Mesenchymal stem cell (in vitro differentiated cells and primary cell): ENCODE measurements around the gene HSPA12A.

Source experiments
- DNase-seq: peaks from one replicate; pipeline ENCODE4 v3.0.0-alpha.2; 2013
- H2AFZ ChIP-seq: one replicate; pipeline ENCODE4 v1.6.1; 2013; ENCODE audit warnings: low read depth, mild to moderate bottlenecking, control low read depth, inconsistent platforms, low read length, moderate library complexity
- H2AK5ac ChIP-seq: 2 replicates; pipeline ENCODE4 v1.6.1; 2013; ENCODE audit warnings: low read length, moderate library complexity, mild to moderate bottlenecking, inconsistent platforms; ENCODE audit not compliant: severe bottlenecking
- H2BK120ac ChIP-seq: one replicate; pipeline ENCODE4 v1.6.1; 2013; ENCODE audit warnings: low read depth, mild to moderate bottlenecking, inconsistent platforms, low read length, moderate library complexity
- H2BK12ac ChIP-seq, 2 experiments: one replicate each; pipeline ENCODE4 v1.6.1; 2013; ENCODE audit warnings: inconsistent platforms in 2 of 2, low read length in 2 of 2, mild to moderate bottlenecking in 2 of 2, moderate library complexity in 2 of 2, control low read depth in 1 of 2
- H2BK15ac ChIP-seq: one replicate; pipeline ENCODE4 v1.6.1; 2013; ENCODE audit warnings: mild to moderate bottlenecking, low read depth, inconsistent platforms; ENCODE audit not compliant: poor library complexity, severe bottlenecking
- H2BK5ac ChIP-seq: 2 replicates; pipeline ENCODE4 v1.6.1; 2013; ENCODE audit warnings: low read depth, mild to moderate bottlenecking, low read length, control low read depth, inconsistent platforms; ENCODE audit not compliant: poor library complexity, severe bottlenecking
- H3K14ac ChIP-seq, 2 experiments: one replicate each; pipeline ENCODE4 v1.6.1; 2013; ENCODE audit warnings: inconsistent platforms in 2 of 2, low read length in 2 of 2, control low read depth in 1 of 2, mild to moderate bottlenecking in 1 of 2, moderate library complexity in 1 of 2
- H3K18ac ChIP-seq, 2 experiments: one replicate each; pipeline ENCODE4 v1.6.1; 2013; ENCODE audit warnings: inconsistent platforms in 2 of 2, low read length in 2 of 2, control low read depth in 1 of 2, low read depth in 1 of 2, mild to moderate bottlenecking in 1 of 2
- H3K23ac ChIP-seq, 2 experiments: one replicate each; pipeline ENCODE4 v1.6.1; 2013; ENCODE audit warnings: inconsistent platforms in 2 of 2, low read length in 2 of 2, mild to moderate bottlenecking in 2 of 2, moderate library complexity in 2 of 2, control low read depth in 1 of 2
- H3K27ac ChIP-seq: 2 replicates; pipeline ENCODE4 v1.5.1; 2013; ENCODE audit warnings: mild to moderate bottlenecking, moderate library complexity, low read length, control low read depth, inconsistent platforms; ENCODE audit not compliant: poor library complexity, severe bottlenecking
- H3K27me3 ChIP-seq, 2 experiments: 2 replicates each; pipeline versions ENCODE4 v1.6.1 to v1.7.0; 2013; ENCODE audit warnings: low read length in 2 of 2, mild to moderate bottlenecking in 2 of 2, moderate library complexity in 2 of 2, control low read depth in 1 of 2, inconsistent platforms in 1 of 2; ENCODE audit not compliant: control insufficient read depth in 1 of 2, insufficient read depth in 1 of 2
- H3K36me3 ChIP-seq, 2 experiments: 2 replicates each; pipeline versions ENCODE4 v1.6.1 to v1.7.0; 2013; ENCODE audit warnings: low read length in 2 of 2, control low read depth in 1 of 2, inconsistent platforms in 1 of 2, low read depth in 1 of 2, mild to moderate bottlenecking in 1 of 2; ENCODE audit not compliant: insufficient read depth in 2 of 2, control insufficient read depth in 1 of 2
- H3K4ac ChIP-seq, 2 experiments: one replicate each; pipeline ENCODE4 v1.6.1; 2013; ENCODE audit warnings: inconsistent platforms in 2 of 2, low read length in 2 of 2, mild to moderate bottlenecking in 2 of 2, moderate library complexity in 2 of 2, control low read depth in 1 of 2, low read depth in 1 of 2
- H3K4me1 ChIP-seq: 2 replicates; pipeline ENCODE4 v1.6.1; 2013; ENCODE audit warnings: low read depth, low read length, control low read depth; ENCODE audit not compliant: control insufficient read depth, insufficient read depth
- H3K4me2 ChIP-seq: 2 replicates; pipeline ENCODE4 v1.6.1; 2013; ENCODE audit warnings: low read length, mild to moderate bottlenecking, inconsistent platforms; ENCODE audit not compliant: poor library complexity, severe bottlenecking
- H3K4me3 ChIP-seq, 2 experiments: 2 replicates each; pipeline versions ENCODE4 v1.5.1 to v1.7.0; 2013; ENCODE audit warnings: low read length in 2 of 2, mild to moderate bottlenecking in 2 of 2, control low read depth in 1 of 2, low read depth in 1 of 2; ENCODE audit not compliant: insufficient read depth in 1 of 2
- H3K79me1 ChIP-seq: replicated peaks from 2 replicates; pipeline ENCODE4 v1.6.1; 2013; ENCODE audit warnings: mild to moderate bottlenecking, control low read depth, low read length, inconsistent platforms; ENCODE audit not compliant: poor library complexity, severe bottlenecking
- H3K9ac ChIP-seq: 2 replicates; pipeline ENCODE4 v1.7.0; 2013; ENCODE audit warnings: mild to moderate bottlenecking, low read length, moderate library complexity
- H3K9me3 ChIP-seq: 2 replicates; pipeline ENCODE4 v1.7.0; 2013; ENCODE audit warnings: mild to moderate bottlenecking, low read length; ENCODE audit not compliant: control insufficient read depth
- H4K8ac ChIP-seq: one replicate; pipeline ENCODE4 v1.6.1; 2013; ENCODE audit warnings: inconsistent platforms, mild to moderate bottlenecking, low read length, moderate library complexity
- H4K91ac ChIP-seq: one replicate; pipeline ENCODE4 v1.6.1; 2013; ENCODE audit warnings: mild to moderate bottlenecking, low read length, inconsistent platforms
- WGBS: methylation state at CpG from one replicate; pipeline ENCODE4 v1.1.7; 2013; ENCODE audit warnings: mixed read lengths; 5-methylcytosine and 5-hydroxymethylcytosine counted together

Gene HSPA12A

GRCh38 chr10:116740971-116741370, 1.4 kb downstream of the HSPA12A start:
- H3K27me3 ChIP-seq: no peaks in the 10 kb centered on the region
- H4K8ac ChIP-seq: no peak overlapping the region
- peak overlapping the region; percentile 82 to 98 for H3K4me3 ChIP-seq
- H3K27ac ChIP-seq: peak overlapping the region; percentile 62
- H3K4me2 ChIP-seq: peak overlapping the region; percentile 42
- H3K4ac ChIP-seq: no peak overlapping the region
- peaks cover 11% of the 10 kb centered on the region for H3K79me1 ChIP-seq
- no peak overlapping the region for H2BK15ac ChIP-seq
- H3K36me3 ChIP-seq: peaks cover 0 to 13% of the 10 kb centered on the region in 2 experiments
- H3K18ac ChIP-seq: no peak overlapping the region
- H3K4me1 ChIP-seq: peaks cover 36% of the 10 kb centered on the region
- no peak overlapping the region for H3K14ac ChIP-seq
- H2AK5ac ChIP-seq: no peak overlapping the region
- H4K91ac ChIP-seq: no peak overlapping the region
- DNase-seq: no peak
- H2BK120ac ChIP-seq: no peak overlapping the region
- H3K23ac ChIP-seq: no peak overlapping the region
- no peak overlapping the region for H2BK12ac ChIP-seq
- peak overlapping the region; percentile 76 for H3K9ac ChIP-seq
- WGBS: 24% methylated on average over 10 of the region's 13 CpGs
- H3K9me3 ChIP-seq: no peaks in the 10 kb centered on the region
- no peak overlapping the region for H2BK5ac ChIP-seq
- H2AFZ ChIP-seq: no peak overlapping the region

- peaks cover 9% of the 10 kb centered on the region for H3K79me1 ChIP-seq
- H2AK5ac ChIP-seq: no peak overlapping the region
- no peaks in the 10 kb centered on the region for H3K9me3 ChIP-seq
- H3K27ac ChIP-seq: no peak overlapping the region
- H3K4me3 ChIP-seq: no peak overlapping the region
- H3K18ac ChIP-seq: no peak overlapping the region
- no peak overlapping the region for H2BK12ac ChIP-seq
- H3K23ac ChIP-seq: no peak overlapping the region
- no peak overlapping the region for H2BK5ac ChIP-seq
- H3K4me1 ChIP-seq: peaks cover 33% of the 10 kb centered on the region
- H3K4ac ChIP-seq: no peak overlapping the region
- no peak overlapping the region for H2BK120ac ChIP-seq
- no peak for DNase-seq
- H3K4me2 ChIP-seq: no peak overlapping the region
- no peak overlapping the region for H3K14ac ChIP-seq
- peaks cover 0 to 14% of the 10 kb centered on the region in 2 experiments for H3K36me3 ChIP-seq
- no peak overlapping the region for H2BK15ac ChIP-seq
- no peak overlapping the region for H4K8ac ChIP-seq
- H2AFZ ChIP-seq: no peak overlapping the region
- H4K91ac ChIP-seq: no peak overlapping the region
- H3K9ac ChIP-seq: no peak overlapping the region
- H3K27me3 ChIP-seq: no peaks in the 10 kb centered on the region
- 98% methylated on average over 5 of the region's 5 CpGs for WGBS
Observed at GRCh38 chr10:116738339-116738738, 4.0 kb downstream of the HSPA12A start.

GRCh38 chr10:116737627-116738327, 4.6 kb downstream of the HSPA12A start:
- Histone ChIP-seq H3K23ac (no peak overlapping the region), H4K91ac (no peak overlapping the region), H3K4me2 (peak overlapping the region; percentile 12), H2BK15ac (no peak overlapping the region), H3K27ac (no peak overlapping the region), H2BK5ac (no peak overlapping the region), H3K36me3 (peaks cover 0 to 14% of the 10 kb centered on the region in 2 experiments), H3K18ac (no peak overlapping the region), H3K4ac (no peak overlapping the region), H3K9me3 (no peaks in the 10 kb centered on the region), H3K9ac (no peak overlapping the region), H3K4me3 (no peak overlapping the region), H3K27me3 (no peaks in the 10 kb centered on the region), H3K14ac (no peak overlapping the region), H3K79me1 (peaks cover 9% of the 10 kb centered on the region), H2BK120ac (no peak overlapping the region), H2AK5ac (no peak overlapping the region), H2BK12ac (no peak overlapping the region), H2AFZ (no peak overlapping the region), H3K4me1 (peaks cover 35% of the 10 kb centered on the region), H4K8ac (no peak overlapping the region)
- WGBS: 77% methylated on average over 16 of the region's 16 CpGs
- no peak for DNase-seq

- Histone ChIP-seq H3K27me3 (no peaks in the 10 kb centered on the region), H3K79me1 (peaks cover 18% of the 10 kb centered on the region), H3K23ac (no peak overlapping the region)
Observed at GRCh38 chr10:116733566-116733965, 8.8 kb downstream of the HSPA12A start.

More at GRCh38 chr10:116733566-116733965, 8.8 kb downstream of the HSPA12A start:
- no peak overlapping the region for H3K4me2 ChIP-seq
- H2BK120ac ChIP-seq: no peak overlapping the region
- H2BK12ac ChIP-seq: no peak overlapping the region
- no peak overlapping the region for H2BK15ac ChIP-seq
- no peak overlapping the region for H3K4ac ChIP-seq
- no peaks in the 10 kb centered on the region for H3K9me3 ChIP-seq
- no peak overlapping the region for H3K14ac ChIP-seq
- peak overlapping the region in 1 of 2 experiments; percentile 39 for H3K4me3 ChIP-seq
- H2AK5ac ChIP-seq: peak overlapping the region; percentile 64
- WGBS: 80% methylated on average over 4 of the region's 4 CpGs
- DNase-seq: no peak
- H3K4me1 ChIP-seq: peaks cover 46% of the 10 kb centered on the region
- no peak overlapping the region for H4K8ac ChIP-seq
- no peak overlapping the region for H3K27ac ChIP-seq
- peaks cover 5 to 33% of the 10 kb centered on the region in 2 experiments for H3K36me3 ChIP-seq
- no peak overlapping the region for H3K18ac ChIP-seq
- no peak overlapping the region for H2AFZ ChIP-seq
- peak overlapping the region; percentile 7 for H3K9ac ChIP-seq
- no peak overlapping the region for H4K91ac ChIP-seq
- no peak overlapping the region for H2BK5ac ChIP-seq
